Small intestine (tissue), 7 donors: ENCODE data around the gene GNAI1. TPM values are rescaled to one million over a fixed set of nuclear protein-coding genes. Genes with fewer than 3 reads are reported as not detected.
A peak's percentile ranks its signal among the peaks of the same experiment; 100 is the strongest.

Experiments
- DNase-seq, 2 donors: peaks; one replicate each; pipeline versions ENCODE4 v3.0.0 to v3.0.0-alpha.2; 2013
- FAIRE-seq: peaks from 2 replicates; lab custom pipeline; 2012; peaks lifted over from hg19 to GRCh38; lab: Jason Lieb, UNC
- H3K27ac ChIP-seq, 3 donors: one replicate each; pipeline ENCODE4 v1.5.1; 2013; ENCODE audit warnings: low read length in 2 of 3, mild to moderate bottlenecking in 2 of 3, control low read depth in 1 of 3, inconsistent platforms in 1 of 3, low read depth in 1 of 3, moderate library complexity in 1 of 3
- H3K27me3 ChIP-seq, 3 donors: one replicate each; pipeline ENCODE4 v1.6.1; 2013; ENCODE audit warnings: low read length in 3 of 3, inconsistent platforms in 1 of 3; ENCODE audit not compliant: control insufficient read depth in 3 of 3, insufficient read depth in 3 of 3
- H3K36me3 ChIP-seq, 3 donors: one replicate each; pipeline ENCODE4 v1.6.1; 2013; ENCODE audit warnings: low read length in 3 of 3, inconsistent platforms in 1 of 3, low read depth in 1 of 3, mild to moderate bottlenecking in 1 of 3, moderate library complexity in 1 of 3; ENCODE audit not compliant: control insufficient read depth in 3 of 3, insufficient read depth in 2 of 3
- H3K4me1 ChIP-seq, 3 donors: one replicate each; pipeline ENCODE4 v1.6.1; 2013; ENCODE audit warnings: low read length in 2 of 3, inconsistent platforms in 1 of 3, low read depth in 1 of 3, mild to moderate bottlenecking in 1 of 3, moderate library complexity in 1 of 3; ENCODE audit not compliant: control insufficient read depth in 3 of 3, insufficient read depth in 2 of 3
- H3K4me3 ChIP-seq, 3 donors: one replicate each; pipeline ENCODE4 v1.5.1; 2013; ENCODE audit warnings: low read length in 3 of 3, control low read depth in 1 of 3, inconsistent platforms in 1 of 3, low read depth in 1 of 3, mild to moderate bottlenecking in 1 of 3, moderate library complexity in 1 of 3
- H3K9me3 ChIP-seq, 2 donors: one replicate each; pipeline ENCODE4 v1.6.1; 2013; ENCODE audit warnings: low read depth in 1 of 2, low read length in 1 of 2; ENCODE audit not compliant: control insufficient read depth in 2 of 2, insufficient read depth in 1 of 2
- WGBS, 3 donors: extraction: QIAGEN DNeasy Blood & Tissue Kit; methylation state at CpG; one replicate each; pipeline ENCODE4 v1.1.7; 2013; 5-methylcytosine and 5-hydroxymethylcytosine counted together
- polyA plus RNA-seq, 4 donors: library from polyadenylated mRNA; stranded (reverse) in 3 of 4; unstranded in 1 of 4; fragments of 200-250 nt in 3 of 4; fragments of 120-200 nt in 1 of 4; gene quantifications; one replicate each; pipeline versions ENCODE4 v1.2.1 to v1.2.3, GENCODE V29; 2013
- donor health status: healthy with polysubstance abuse.
- donor health status: control.
- donor health status: control.
- donor health status: Bipolar disorder and iron deficiency.
- donor health status: healthy.

GNAI1 gene
- polyA plus RNA-seq, 4 donors, result 6.7 to 19.0 (median 8.6) TPM

DNA sequence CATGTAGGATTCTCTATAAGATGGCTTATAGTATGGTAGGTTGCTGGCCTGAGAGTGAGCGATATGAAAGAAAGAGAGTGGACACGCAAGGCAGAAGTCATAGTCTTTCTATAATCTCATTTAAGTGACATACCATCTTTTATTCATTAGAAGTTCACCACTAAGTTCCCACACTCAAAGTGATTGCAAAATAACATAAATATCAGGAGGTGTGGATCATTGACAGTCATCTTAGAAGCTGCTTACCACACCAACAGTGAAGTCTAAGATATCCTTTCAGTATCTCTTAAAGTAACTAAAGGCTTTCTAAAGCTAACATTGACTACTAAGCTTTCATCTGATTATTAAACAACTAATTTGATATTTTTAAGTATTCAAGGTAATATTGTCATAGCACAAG is 36.9 kb upstream of the GNAI1 start:
- no peaks in the 10 kb centered on the region for H3K4me1 ChIP-seq
- no peak overlapping the region for H3K4me3 ChIP-seq
- DNase-seq (no peak), FAIRE-seq (no peak)
- H3K36me3 ChIP-seq, result no peaks in the 10 kb centered on the region
- H3K27me3 ChIP-seq, result no peaks in the 10 kb centered on the region
- H3K27ac ChIP-seq, result no peak overlapping the region
- WGBS, 3 donors, result 90 to 97% (median 95%) methylated on average over 2 of the region's 2 CpGs
- peaks cover 0 to 4% of the 10 kb centered on the region in 2 donors for H3K9me3 ChIP-seq

DNA sequence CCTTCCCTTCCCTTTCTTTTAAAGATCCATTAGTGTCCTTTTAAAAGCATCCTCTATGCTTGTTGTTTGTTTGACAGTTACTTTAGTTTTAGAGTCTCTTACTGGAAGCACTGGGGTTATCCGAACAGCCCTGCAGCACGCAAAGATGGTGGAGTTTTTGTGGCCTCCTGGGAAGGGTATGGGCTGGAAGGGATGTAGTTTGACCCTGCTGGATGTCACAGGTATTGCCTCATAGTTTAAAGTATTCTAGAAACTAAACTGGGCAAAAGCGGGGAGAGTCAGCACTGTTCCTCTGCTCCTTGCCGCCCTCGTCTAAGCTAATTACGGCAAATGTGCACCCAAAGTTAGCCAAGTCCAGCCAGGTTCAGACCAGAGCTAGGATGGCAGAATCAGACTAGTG is 35.8 kb upstream of the GNAI1 start:
- DNase-seq (no peak), FAIRE-seq (no peak)
- WGBS, 3 donors, result 95 to 96% (median 96%) methylated on average over 6 of the region's 6 CpGs
- H3K4me1 ChIP-seq, result no peaks in the 10 kb centered on the region
- H3K27ac ChIP-seq, result no peak overlapping the region
- H3K9me3 ChIP-seq, result peaks cover 0 to 4% of the 10 kb centered on the region in 2 donors
- H3K36me3 ChIP-seq, result no peaks in the 10 kb centered on the region
- H3K4me3 ChIP-seq, result no peak overlapping the region
- H3K27me3 ChIP-seq, result no peaks in the 10 kb centered on the region

DNA sequence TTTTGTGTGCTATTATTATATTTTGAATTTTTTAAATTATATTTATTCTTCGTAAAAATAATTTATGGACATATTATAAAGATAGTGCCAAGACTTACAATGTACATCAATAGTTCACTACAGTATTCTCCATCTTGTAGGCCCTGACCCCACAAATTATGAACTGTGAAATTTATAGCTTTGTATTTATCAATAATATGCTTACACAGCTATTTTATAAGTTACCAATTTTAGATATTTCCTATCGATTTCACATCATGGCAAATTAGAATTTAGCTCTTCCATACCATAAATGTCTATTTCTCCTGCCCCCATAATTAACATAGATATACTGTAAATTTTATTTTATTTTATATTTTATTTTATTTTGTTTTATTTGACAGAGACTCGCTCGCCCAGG is 34.4 kb upstream of the GNAI1 start:
- Histone ChIP-seq H3K4me1 (no peaks in the 10 kb centered on the region), H3K4me3 (no peak overlapping the region), H3K36me3 (no peaks in the 10 kb centered on the region), H3K27ac (no peak overlapping the region), H3K9me3 (peaks cover 0 to 4% of the 10 kb centered on the region in 2 donors), H3K27me3 (no peaks in the 10 kb centered on the region)
- DNase-seq (no peak), FAIRE-seq (peak; percentile 75)
- WGBS, 3 donors, result 93% methylated on average over 4 of the region's 4 CpGs

DNA sequence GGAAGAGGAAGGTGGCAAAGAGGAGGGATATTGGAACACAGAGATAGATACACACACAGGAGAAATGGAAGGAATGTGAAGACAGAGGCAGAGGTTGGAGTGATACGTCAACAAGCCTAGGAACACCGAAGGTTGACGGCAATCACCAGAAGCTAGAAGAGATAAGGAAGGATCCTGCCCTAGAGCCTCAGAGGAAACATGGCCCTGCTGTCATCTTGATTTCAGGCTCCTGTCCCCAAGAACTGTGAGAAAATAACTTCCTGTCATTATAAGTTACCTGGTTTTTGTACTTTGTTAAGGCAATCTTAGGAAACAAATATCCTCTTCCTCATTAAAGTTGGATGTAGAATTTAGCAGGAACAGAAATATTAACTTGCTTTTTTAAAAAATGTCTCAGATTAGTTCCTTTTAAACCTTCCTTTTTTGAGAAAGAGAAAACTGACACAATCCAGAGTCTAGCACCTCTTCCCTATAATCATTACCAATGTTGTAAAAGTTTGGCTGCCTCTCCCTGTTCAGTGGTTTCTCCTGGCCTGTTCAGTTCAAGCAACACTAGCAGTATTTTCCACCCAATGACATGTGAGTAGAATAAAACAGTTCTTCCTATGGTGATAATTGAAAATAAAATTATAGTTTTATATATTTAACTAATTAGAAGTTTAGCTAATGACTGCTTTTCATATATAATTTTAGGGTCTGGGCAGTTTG is 28.8 kb upstream of the GNAI1 start:
- H3K9me3 ChIP-seq, result peaks cover 0 to 4% of the 10 kb centered on the region in 2 donors
- WGBS, 3 donors, result 71 to 82% (median 73%) methylated on average over 3 of the region's 3 CpGs
- no peak overlapping the region for H3K27ac ChIP-seq
- H3K4me3 ChIP-seq, result no peak overlapping the region
- no peaks in the 10 kb centered on the region for H3K27me3 ChIP-seq
- FAIRE-seq (no peak), DNase-seq (peak in 1 of 2 donors; percentile 13)
- no peaks in the 10 kb centered on the region for H3K36me3 ChIP-seq
- H3K4me1 ChIP-seq, result peaks cover 0 to 10% (median 0%) of the 10 kb centered on the region in 3 donors

GRCh38 chr7:80106498-80107113 is 28.0 kb upstream of the GNAI1 start:
- H3K9me3 ChIP-seq, result peaks cover 0 to 4% of the 10 kb centered on the region in 2 donors
- WGBS, 3 donors, result 51 to 56% (median 55%) methylated on average over 2 of the region's 2 CpGs
- FAIRE-seq (no peak), DNase-seq (peak in 1 of 2 donors; percentile 15)
- peaks cover 0 to 10% (median 0%) of the 10 kb centered on the region in 3 donors for H3K4me1 ChIP-seq
- no peak overlapping the region for H3K4me3 ChIP-seq
- no peak overlapping the region for H3K27ac ChIP-seq
- H3K36me3 ChIP-seq, result no peaks in the 10 kb centered on the region
- no peaks in the 10 kb centered on the region for H3K27me3 ChIP-seq

DNA sequence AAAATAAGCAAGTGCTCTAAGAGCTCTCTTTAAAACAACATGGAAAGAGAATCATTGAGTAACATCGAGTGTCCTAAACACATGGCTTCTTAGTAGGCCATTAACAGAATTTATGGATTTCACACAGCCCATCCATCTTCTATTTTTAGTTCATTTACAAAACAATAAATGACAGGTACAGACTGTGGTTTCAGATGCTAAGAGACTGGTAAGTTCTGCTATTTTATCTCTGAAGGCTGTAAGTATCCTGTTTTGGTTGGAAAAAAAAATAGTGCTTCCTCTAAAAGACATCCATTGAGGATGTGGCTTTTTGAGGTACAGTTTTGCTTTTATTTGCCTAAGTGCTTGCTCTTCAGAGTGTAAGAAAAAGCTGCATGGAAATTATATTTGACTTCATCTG is 27.4 kb upstream of the GNAI1 start:
- Histone ChIP-seq H3K36me3 (no peaks in the 10 kb centered on the region), H3K4me1 (peaks cover 0 to 10% (median 0%) of the 10 kb centered on the region in 3 donors), H3K27me3 (no peaks in the 10 kb centered on the region), H3K27ac (no peak overlapping the region), H3K4me3 (no peak overlapping the region), H3K9me3 (peaks cover 0 to under 1% of the 10 kb centered on the region in 2 donors)
- DNase-seq, result peak in 1 of 2 donors; percentile 6
- 42 to 90% (median 68%) methylated on average over 1 of the region's 1 CpG for WGBS, 3 donors
- FAIRE-seq, result no peak

- Histone ChIP-seq H3K27me3 (no peaks in the 10 kb centered on the region), H3K27ac (no peak overlapping the region), H3K4me1 (peaks cover 0 to 9% (median 0%) of the 10 kb centered on the region in 3 donors), H3K9me3 (no peaks in the 10 kb centered on the region), H3K36me3 (no peaks in the 10 kb centered on the region), H3K4me3 (no peak overlapping the region)
- no peak for DNase-seq
- WGBS, 3 donors, result 93 to 94% (median 94%) methylated on average over 4 to 5 of the region's 5 CpGs
- FAIRE-seq, result no peak
Observed at GRCh38 chr7:80110376-80110775, 24.3 kb upstream of the GNAI1 start.

- FAIRE-seq, result no peak
- Histone ChIP-seq H3K4me1 (no peaks in the 10 kb centered on the region), H3K27ac (no peak overlapping the region), H3K36me3 (no peaks in the 10 kb centered on the region), H3K9me3 (no peaks in the 10 kb centered on the region), H3K4me3 (no peak overlapping the region), H3K27me3 (no peaks in the 10 kb centered on the region)
- 87 to 95% (median 88%) methylated on average over 4 of the region's 4 CpGs for WGBS, 3 donors
- DNase-seq, result no peak
Observed at GRCh38 chr7:80114159-80114558, 20.5 kb upstream of the GNAI1 start.
